HEK293T (cell line): Measurements from ENCODE around the gene SP6.

Experiments used
- ARNT ChIP-seq: fragments of 450-650 bp; IDR thresholded peaks from 2 replicates; pipeline ENCODE4 v1.6.1; 2017; ENCODE audit warnings: mild to moderate bottlenecking
- BHLHE40 ChIP-seq: fragments of 450-650 bp; IDR thresholded peaks from 2 replicates; pipeline ENCODE4 v1.6.1; 2016; ENCODE audit warnings: mild to moderate bottlenecking, moderate library complexity, borderline replicate concordance
- ELF4 ChIP-seq: fragments of 450-650 bp; IDR thresholded peaks from 2 replicates; pipeline ENCODE4 v1.6.1; 2017; ENCODE audit warnings: antibody characterized with exemption
- FOXA1 ChIP-seq: fragments of 450-650 bp; IDR thresholded peaks from 2 replicates; pipeline ENCODE4 v1.6.1; 2016; ENCODE audit warnings: mild to moderate bottlenecking
- FOXK2 ChIP-seq: fragments of 450-650 bp; IDR thresholded peaks from 2 replicates; pipeline ENCODE4 v1.6.1; 2016; ENCODE audit warnings: mild to moderate bottlenecking
- SP1 ChIP-seq: fragments of 450-650 bp; IDR thresholded peaks from 2 replicates; pipeline ENCODE4 v1.6.1; 2017
- SUZ12 ChIP-seq: fragments of 450-650 bp; IDR thresholded peaks from 2 replicates; pipeline ENCODE4 v1.6.1; 2016; ENCODE audit warnings: mild to moderate bottlenecking

- TF ChIP-seq SP1, result no peak
- TF ChIP-seq ELF4, result no peak
- TF ChIP-seq ARNT, result no peak
- no peak for TF ChIP-seq FOXA1
- TF ChIP-seq BHLHE40, result no peak
- no peak for TF ChIP-seq SUZ12
- no peak for TF ChIP-seq FOXK2
Measured at GRCh38 chr17:47895347-47895855, 44.4 kb upstream of the SP6 start.
